Ammon's horn (tissue), 1 donor: ENCODE data around the gene ELFN1.

Source experiments
- DNase-seq: peaks from one replicate; pipeline ENCODE4 v3.0.0-alpha.2; 2016; ENCODE audit warnings: low spot score

Gene ELFN1

DNA sequence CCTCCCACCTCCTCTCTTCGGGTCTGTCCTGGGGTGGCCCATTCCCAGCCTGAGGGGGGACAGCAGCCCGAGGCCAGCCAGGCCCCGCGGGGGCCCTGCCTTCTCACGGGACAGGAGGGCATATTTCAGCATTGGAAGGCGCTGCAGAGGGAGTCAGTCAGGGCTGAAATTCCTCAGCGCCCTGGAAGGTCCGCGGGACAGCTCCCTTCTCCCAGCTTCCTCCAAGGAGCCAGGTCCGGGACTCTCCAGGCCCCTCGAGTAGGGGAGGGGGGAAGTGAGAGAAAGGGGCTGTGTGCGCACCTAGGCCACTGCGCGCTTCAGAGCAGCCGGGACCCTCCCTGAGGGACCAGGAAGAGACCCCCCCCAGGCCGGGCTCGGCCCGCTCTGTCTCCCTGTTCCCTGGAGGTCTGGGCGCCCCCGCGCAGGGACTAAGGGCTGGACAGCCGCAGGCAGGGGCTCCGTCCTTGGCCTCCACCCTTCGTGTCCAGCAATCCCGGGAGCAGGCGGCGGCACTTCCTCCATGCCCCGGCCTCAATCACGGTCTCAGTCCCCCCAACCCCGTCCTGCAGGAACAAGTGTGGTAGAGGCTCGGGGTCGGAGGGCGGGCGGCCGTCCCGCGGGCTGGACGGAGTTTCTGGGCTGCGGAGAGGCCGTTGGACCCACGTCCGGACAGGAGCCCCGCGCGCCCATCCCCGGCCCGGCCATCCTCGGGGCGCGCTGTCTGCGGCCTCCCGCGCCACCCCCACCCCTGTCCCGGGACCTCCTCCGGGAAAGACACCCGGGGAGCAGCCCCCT, 6.0 kb upstream of the ELFN1 start:
- no peak for DNase-seq

DNA sequence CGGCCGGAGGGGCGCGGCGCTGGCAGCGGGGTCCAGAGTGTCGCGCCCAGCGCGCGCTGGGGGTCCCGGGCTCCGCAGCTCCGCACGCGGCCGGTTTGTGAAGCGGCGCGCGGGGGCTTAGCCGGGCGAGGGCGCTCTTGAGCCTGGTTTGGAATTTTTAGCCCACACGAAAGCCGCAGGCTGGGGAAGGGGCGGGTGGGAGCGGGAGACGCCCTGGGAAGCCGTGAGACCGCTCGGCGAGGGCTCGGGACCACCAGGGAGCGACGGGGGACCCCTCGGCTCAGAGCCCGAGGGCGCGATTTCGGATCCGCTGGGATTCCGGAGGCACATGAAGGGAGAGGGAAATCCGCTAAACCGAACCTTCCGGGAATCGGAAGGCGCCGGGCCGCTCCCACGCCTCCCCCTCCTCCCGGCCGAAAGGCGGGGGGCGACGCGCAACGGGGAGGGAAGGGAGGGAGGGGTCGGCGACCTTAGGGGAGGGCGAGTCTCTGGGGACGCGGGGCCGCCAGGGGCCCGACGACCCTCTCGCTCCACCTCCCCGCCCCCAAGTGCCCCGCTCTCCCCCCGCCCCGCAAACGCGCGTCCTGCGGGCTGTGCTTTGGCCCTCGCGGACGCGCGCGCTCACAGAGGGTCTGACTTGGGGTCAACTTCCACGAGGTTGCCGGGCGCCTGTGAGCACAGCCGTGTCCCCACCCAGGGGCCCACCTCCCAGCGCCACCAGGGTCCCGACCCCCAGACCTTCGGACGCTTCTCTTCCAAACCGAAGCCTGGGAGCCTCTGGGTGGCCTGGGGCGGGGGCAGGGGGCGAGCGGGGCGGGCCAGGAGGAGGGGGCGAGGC, 5.1 kb upstream of the ELFN1 start:
- peak; percentile 35 for DNase-seq

DNA sequence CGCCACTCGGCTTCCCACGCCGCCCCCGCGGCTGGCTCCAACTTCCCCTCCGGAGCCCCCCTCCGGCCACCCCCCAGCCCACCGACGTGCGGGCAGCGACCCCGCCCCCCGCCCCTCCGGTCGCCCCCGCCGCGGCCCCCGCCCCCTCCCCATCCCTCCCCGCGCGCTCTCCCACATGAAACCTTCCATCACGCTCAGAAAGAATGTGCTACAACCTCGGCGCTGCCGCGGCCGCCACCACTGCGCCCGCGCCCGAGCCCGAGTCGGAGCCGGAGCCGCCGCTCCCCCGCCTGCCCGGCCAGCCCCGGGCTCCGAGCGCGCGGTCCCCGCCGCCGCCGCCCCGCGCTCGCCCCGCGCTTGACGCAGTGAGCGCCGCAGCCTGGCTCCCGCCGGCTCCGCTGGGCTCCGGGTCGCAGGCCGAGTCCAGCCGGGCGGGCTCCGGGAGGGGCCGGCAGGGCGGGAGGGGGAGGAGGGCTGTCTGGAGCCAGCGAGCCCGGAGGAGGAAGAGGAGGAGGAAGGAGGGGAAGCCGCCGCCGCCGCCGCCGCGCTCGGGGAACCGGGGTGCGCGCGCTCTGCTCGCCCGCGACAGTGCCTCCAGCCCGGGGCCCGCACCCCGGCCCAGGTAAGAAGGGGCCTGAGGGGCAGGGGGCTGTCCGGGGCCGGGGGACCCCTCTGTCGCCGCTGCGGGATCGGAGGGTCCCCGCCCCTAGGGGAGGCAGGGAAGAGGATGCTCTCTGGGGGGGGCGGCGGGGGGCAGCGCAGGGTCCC, 4.3 kb upstream of the ELFN1 start:
- DNase-seq = no peak

DNA sequence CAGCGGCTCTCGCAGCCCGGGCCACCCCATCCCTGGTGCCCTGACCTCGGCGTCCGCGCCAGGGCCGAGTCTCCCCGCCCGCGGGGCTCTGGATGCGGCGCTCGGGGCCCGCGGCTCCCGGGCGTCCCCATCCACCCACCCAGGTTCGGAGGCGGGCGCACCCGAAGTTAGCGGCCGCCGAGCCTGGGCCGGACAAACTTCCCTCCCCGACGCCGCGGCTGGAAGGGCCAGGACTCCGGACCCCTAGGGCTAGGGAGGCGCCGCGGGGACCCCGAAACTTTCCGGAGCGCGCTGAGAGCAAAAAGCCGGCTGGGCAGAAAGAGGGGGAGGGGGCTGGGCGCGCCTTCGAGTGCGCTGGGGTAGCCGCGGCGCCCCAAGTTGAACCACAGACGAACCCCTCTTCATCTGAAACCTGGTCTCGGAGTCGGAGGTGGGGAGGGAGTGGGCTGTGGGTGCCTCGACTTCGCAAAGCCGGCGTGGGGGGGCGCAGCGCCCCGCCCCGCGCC, 3.7 kb upstream of the ELFN1 start:
- no peak for DNase-seq

DNA sequence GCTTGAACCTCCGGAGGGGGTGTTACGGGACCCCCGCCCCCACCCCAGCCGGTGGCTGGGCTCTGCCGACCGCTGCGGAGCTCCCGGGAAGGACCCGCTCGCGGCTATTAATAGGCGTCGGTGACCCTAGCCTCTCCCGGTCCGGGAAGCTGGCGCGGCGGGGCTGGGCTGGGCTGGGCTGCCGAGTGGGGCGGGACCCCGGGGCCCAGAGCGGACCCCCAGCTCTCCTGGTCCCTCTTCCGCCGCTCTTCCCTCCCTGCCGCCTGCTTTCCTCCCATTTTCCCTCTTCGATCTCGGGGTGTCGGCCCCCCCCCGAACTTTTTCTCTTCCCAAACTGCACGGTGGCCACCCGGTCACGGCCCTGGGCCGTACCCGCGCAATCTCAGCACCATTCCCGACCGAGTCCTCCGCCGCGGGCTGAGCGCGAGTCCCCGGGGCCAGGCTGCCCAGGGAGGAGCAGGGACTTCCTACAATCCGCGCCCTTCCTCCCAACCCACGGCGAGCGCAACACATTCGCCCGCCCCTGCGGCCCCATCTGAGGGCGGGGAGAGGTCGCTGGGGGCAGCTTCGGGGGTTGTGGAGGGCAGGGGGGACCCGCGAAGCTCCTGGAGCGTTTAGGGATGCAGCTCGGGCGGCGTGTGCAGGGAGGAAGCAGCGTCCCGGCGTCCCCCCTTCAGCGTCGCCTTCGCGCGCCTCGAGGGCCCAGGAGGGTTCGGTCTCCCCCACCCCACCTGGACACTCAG, 3.1 kb upstream of the ELFN1 start:
- no peak for DNase-seq

DNA sequence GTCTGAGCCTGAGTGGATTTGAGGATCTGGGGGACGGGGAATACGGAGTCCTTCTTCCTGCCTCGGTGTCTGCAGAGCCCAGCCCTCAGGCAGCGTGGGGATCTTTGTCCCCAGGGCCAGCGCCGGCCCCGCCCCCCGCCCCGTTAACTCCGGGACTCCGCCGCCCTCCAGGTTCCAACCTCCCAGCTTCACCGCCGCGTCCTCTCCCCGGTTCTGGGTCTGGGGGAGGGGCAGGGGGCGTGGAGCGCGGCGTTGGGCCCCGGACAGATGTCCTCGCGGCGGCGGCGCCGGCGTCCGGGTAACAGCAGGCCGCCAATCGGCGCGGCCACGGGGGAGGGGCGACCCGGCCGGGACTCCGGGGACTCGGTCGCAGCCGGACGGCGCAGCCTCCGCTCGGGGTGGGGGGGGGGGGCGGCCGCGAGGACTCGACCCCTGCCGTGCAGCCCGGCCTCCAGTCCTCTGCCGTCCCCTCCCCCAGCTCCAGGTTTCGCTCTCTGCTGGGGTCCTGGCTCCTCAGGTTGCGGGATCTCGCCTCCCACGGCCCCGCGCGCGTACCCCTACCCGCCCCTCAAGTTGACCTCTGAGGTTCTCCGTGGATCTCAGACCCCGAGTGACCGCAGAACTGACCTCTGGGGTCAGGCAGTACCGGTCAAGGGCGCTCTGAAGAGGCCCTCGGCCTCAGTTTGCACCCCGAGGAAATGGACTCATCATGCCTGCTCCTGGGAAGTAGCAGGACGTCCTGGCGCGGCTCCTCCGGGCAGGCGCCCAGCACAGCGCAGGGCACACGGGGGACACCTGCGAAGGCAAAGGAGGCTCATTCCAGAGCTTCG, 2.3 kb upstream of the ELFN1 start:
- no peak for DNase-seq

DNA sequence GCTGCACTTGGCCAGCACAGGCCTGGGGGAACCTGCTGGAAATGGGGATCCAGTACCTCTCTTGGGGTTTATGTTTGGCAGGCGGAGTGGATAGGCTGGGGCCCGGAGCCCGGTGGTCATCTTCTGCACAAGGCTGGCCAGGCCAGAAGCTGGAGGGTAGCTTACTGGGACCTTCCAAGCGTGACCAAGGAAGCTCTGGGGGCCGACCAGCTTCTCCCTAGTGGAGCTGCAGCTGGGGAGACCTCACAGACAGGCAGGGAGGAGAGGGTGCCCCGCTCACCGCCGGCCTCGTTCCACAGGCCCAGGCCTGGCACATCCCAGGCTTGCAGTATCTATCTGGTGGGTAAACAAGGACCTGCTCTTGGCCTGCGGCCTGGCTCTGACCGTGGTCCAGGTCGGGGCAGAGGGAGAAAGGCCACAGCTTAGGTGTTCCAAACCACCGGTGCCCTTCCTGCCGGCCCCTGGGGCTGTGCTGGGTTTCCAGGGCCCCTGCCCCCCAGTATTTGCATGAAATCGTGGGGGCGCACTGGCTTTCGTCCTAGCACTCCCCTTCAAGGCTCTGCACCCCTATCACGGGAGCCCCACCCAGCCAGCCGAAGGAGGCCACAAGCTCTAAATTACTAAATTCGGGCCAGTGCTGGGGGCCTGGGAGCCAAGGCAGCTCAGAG, 1.5 kb upstream of the ELFN1 start:
- no peak for DNase-seq

DNA sequence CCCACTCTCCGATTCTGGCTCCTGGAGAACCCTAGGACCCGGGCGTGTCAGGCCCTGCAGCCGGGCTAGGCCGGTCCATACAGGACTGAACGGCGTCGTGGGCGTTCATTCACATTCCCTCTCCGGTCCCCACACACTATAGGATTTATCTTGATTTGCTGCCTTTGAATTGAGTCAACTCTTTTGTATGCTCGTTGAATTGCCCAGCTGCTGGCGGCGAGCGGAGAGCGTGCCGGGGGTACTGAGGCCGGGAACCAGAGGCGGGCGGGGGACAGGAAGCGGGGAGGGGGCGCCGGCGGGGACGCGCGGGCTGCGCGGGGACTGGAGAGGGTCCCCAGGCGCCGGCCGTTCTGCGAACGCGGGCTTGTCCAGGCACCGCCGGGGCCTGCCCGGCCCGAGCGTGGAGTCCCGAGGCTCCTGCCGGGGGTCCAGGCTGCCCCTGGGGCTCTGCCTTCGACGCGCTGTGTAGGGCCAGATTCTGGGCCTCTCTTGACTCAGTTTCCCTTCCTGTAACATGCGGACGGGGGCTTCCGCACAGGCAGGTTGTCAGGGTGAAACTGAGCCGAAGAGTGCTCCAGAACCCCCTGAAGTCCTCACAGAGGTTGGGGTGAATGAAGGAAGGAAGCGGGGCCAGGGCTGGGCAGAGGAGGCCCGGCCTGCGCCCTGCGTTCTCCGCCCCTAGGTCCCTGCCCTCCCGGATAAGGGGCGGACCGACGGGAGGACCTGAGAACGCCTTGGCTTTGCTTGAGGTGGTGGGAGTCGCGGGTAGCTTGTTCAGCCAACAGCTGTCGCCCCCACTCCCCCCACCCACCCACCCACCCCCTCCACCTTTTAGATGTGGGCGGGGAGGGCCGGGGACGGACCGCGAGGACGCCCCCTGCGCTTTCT, 769 bp upstream of the ELFN1 start:
- no peak for DNase-seq

DNA sequence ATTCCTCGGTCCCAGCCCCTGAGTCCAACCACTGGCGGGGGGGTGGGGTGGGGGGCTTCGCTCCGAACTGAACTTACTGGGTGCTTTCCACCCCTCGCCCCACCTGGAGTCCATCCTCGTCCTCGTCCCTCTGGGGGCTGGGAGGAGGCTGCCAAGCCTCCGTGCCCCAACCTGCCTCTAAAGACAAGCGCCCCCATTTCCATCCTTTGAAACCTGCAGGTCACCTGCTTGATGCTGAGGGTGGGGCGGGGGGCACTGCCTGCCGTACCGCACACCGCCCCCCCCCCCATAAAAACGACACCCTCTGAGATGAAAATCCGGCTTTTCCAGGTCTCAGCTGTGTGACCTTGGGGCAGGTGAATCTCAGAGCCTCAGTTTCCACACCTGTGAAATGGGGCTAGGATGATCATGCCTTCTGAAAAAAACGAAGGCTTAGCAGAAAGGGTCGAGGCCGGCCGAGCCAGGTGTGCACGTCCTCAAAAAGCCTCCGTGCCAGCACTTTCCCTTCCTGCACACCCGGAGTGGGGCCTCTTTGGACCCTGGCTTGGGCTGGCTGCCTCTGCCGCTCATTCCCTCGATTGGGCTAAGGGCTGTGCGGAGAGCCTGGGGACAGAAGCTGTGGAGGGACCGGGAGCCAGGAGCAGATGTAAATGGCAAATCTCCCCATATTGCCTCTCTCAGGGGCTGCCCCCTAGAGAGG, 967 bp downstream of the ELFN1 start:
- DNase-seq = no peak

DNA sequence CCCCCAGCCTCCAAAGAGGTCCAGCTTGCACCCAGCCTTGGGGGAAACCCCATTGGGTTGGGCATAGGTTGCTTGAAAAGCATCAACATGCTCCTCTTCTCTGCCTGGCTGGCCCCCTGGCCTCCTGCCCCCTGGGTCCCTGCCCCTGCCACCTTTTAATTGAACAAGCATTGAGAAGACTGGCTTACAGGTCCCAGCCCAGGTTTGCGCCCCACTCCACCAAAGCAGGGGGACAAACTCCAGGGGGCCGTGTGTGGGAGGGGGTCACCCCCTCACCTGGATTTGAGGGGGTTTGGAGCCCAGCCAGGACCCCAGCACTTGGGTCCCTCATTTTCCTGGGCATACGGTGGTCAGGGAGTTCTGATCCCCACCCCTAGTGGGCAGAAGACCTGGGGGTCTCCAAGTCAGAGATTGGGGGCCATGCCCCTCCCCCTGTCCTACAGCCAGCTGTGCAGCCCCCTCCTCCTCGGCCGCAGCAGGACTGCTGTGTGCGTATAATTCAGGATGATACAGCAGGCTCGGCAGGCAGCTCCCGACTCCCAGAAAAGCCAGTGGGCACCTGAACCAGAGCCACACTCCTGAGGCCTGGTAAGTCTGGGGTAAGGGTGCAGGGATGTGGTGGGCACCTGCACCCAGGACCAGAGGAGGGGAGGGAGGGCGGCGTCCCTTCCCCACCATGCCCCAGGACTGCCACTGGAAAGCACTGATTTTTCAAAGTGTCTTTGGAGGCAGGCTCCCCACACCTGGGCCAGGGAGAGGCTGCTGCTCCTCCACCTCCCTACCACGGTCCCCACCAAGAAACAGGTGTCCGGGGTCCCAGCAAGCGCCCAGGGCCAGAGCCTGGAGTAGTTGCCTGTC, 1.7 kb downstream of the ELFN1 start:
- no peak for DNase-seq

DNA sequence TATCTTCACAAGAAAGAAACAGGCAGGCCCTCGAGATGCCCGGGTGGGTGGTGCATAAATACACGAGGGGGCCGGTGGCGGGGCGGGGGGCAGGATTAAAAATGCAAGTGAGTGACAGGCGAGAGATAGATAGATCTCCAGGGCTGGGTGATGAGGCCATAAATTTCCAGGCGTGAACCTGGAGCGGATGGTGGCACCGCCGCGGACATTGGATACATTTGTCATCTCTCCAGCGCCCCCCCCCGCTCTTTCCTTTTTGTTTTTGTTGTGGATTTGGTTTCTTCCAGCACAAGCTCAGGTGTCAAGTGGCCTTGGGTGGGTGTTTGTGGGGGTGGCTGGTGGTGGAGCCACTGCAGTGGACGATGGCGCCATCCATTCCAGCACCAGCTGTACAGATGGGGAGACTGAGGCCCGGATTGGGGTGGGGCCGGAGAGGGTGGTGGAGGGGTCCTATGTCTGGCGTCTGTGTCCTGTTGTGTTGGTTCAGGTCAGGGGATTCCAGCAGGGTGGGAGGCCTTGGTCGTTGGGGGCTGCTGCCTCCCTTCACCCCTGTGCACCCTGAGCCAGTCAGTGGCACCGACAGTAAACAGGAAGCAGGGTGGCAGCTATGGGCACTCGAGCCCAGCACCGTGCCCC, 2.9 kb downstream of the ELFN1 start:
- DNase-seq = no peak

DNA sequence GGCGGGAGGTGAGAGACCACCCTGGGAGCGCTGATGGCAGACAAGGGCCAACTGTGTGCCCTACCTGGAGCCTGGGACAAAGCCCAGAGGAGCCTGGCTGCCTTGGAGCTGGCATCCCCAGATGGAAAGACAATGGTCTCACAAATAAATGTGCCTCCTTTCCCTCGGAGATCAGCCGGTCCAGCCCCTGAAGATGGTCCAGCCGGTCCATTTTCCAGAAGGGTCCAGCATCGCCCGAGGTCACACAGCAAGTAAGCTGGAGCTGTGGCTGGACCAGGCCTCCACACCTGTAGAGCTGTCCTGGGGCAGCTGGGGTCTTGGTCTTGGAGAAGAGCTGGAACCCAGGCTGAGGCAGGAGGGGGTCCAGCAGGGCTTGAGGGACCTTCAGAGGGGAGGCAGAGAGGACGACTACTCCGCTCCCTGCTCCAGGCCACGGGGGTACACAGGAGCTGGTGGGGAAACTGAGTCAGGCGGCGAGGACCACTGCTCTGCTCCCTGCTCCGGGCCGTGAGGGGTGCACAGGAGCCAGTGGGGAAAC, 3.6 kb downstream of the ELFN1 start:
- no peak for DNase-seq

DNA sequence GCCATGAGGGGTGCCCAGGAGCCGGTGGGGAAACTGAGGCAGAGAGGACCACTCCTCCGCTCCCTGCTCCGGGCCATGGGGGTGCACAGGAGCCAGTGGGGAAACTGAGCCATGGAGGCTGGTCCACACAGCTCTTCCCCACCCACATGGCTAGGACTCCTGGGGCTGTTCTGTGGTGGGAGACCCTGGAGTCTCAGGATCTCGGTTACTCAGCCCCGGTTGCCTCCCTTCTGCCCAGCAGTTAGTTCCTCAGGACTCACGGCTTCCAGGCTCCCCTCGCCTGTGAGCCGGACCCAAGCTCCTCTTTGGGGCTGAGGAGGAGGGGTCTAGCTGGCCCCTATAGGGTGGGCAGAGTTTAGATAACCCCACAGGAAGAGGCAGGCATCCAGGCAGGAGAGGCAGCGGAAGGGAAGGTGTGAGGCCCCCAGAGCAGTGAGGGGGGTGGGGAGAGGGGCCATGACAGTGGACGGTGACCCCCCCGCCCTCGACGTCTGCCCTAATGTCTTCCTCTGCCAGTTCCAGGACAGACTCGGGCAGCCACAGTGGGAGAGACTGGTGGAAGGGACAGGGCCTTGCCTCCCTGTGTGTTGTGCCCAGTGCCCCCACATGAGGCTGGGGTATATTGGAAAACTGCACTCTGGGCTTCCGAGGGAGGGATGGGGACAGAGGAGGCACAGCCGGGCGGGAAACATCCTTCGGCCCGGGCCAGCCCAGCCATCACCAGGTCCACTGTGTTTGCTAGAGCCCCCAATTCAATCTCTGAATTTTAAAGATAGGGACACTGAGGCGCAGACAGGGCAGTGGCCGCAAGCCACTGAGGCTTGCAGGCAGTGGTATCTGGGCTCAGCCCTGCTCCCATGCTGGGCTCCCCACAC, 4.3 kb downstream of the ELFN1 start:
- DNase-seq = no peak

DNA sequence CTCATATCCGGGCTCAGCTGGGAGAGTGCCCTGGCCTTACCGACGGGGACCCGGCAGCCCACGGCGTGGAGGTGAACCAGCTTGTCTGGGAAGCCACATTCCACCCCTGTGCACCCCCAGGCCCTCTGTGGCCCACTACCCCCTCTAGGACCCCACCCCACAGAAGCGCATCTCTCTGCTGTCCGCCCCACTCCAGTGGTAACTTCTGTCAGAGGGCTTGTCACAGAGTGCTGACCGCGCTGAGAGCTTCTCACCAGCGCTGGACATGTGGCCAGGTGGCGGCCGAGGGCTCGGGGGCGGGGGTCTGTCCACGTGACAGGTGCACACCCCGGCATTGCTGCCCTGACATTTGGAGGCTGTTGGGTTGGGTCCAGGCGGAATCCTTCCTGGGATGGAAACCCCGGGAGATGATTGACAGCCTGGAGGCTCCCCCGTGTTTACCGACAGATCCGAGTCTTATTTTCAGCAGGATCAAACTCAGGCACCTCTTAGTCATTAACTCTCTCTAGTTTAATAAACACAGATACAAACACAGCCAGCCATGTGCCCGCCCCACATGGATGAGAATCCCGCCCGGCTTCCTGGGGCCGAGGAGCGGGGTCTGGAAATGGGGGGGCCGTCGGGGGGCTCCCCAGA, 5.1 kb downstream of the ELFN1 start:
- no peak for DNase-seq
